ENCODE measurements around the gene CDKN1C. TPM values are rescaled to one million over a fixed set of nuclear protein-coding genes. Genes with fewer than 3 reads are reported as not detected.

CDKN1C gene
- total and polyA plus RNA-seq, 2 donors (not counting 1 experiment from before 2014, with no cell fraction given), result 8.6 to 31.5 TPM

DNA sequence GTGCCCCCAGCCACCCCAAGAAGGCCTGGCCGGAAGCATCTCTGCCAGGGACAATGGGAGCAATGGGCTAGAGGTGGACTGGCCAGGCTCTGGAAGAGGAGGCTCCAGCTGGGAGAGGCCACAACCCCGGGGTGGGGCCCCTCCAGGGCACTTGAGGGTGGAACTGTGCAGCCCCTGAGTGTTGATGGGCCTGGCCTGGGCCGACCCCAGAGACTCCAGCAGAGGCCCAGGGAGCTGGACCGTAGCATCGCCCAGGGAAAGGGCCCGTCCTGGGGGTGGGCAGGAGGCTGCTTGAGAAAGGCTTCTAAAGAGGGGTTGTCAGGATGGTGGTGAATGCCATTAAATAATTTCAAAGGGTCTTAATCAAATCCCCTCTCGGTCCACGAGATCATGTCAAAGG is 30.4 kb downstream of the CDKN1C start:
- Histone ChIP-seq H3K4me2 (ENCODE audit: extremely low read depth, insufficient read depth, low read length) (no peak overlapping the region), H3K27ac (ENCODE audit: insufficient read depth, low read length) (no peak overlapping the region), H3K9ac (ENCODE audit: insufficient read depth, low read length) (no peak overlapping the region), H3K4me1 (ENCODE audit: control insufficient read depth, extremely low read depth, insufficient read depth, low read length) (no peaks in the 10 kb centered on the region), H3K4me3 (replicated peaks in 1 of 4; ENCODE audit: control extremely low read depth in 1 of 4, insufficient read depth in 1 of 4, low read depth in 3 of 4, low read length in 4 of 4) (no peak overlapping the region), H3K36me3 (ENCODE audit: control insufficient read depth, insufficient read depth, low read length) (no peaks in the 10 kb centered on the region), H4K20me1 (ENCODE audit: control insufficient read depth, extremely low read depth, insufficient read depth, low read length) (no peaks in the 10 kb centered on the region), H3K27me3 (ENCODE audit: control insufficient read depth, insufficient read depth, low read length) (peaks cover 5% of the 10 kb centered on the region), H3K79me2 (ENCODE audit: control insufficient read depth, insufficient read depth, low read length) (no peaks in the 10 kb centered on the region), H2AFZ (ENCODE audit: low read length) (no peak overlapping the region), H3K9me3 (ENCODE audit: control insufficient read depth, insufficient read depth, low read depth, low read length) (no peaks in the 10 kb centered on the region)
- DNase-seq (ENCODE audit: low read depth in 2 of 2), result no peak
- no peak for TF ChIP-seq EZH2 (IDR thresholded peaks at IDR 0.05; ENCODE audit: low read length, missing control alignments)
- TF ChIP-seq, protein P1, sequence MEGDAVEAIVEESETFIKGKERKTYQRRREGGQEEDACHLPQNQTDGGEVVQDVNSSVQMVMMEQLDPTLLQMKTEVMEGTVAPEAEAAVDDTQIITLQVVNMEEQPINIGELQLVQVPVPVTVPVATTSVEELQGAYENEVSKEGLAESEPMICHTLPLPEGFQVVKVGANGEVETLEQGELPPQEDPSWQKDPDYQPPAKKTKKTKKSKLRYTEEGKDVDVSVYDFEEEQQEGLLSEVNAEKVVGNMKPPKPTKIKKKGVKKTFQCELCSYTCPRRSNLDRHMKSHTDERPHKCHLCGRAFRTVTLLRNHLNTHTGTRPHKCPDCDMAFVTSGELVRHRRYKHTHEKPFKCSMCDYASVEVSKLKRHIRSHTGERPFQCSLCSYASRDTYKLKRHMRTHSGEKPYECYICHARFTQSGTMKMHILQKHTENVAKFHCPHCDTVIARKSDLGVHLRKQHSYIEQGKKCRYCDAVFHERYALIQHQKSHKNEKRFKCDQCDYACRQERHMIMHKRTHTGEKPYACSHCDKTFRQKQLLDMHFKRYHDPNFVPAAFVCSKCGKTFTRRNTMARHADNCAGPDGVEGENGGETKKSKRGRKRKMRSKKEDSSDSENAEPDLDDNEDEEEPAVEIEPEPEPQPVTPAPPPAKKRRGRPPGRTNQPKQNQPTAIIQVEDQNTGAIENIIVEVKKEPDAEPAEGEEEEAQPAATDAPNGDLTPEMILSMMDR (conservative IDR thresholded peaks at IDR 0.05 in 1 of 2, IDR thresholded peaks at IDR 0.05 in 1 of 2; ENCODE audit: low read depth in 1 of 2, low read length in 2 of 2), result no peak

DNA sequence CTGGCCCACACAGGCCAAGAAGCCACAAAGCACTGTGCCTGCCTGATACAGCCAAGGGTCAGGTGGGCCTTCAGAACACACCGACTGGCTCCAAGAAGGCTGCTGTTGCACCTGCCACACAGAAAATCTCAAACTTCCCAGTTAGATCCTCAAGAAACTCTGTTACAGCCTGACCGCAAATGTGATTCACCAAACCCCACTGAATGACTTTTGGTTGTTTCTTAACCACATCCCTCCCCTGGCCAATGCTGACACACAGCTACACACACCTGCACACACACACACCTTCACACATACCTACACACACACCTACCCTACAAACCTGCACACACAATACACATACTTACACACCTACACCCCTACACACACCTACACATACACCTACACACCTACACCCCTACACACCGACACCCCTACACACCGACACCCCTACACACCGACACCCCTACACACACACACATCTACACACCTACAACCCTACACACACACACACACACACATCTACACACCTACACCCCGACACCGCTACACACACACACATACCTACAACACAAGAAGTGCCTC is 31.5 kb downstream of the CDKN1C start:
- H3K4me1 ChIP-seq (ENCODE audit: control insufficient read depth, extremely low read depth, insufficient read depth, low read length), result no peaks in the 10 kb centered on the region
- no peaks in the 10 kb centered on the region for H4K20me1 ChIP-seq (ENCODE audit: control insufficient read depth, extremely low read depth, insufficient read depth, low read length)
- no peak overlapping the region for H3K27ac ChIP-seq (ENCODE audit: insufficient read depth, low read length)
- no peak for TF ChIP-seq EZH2 (IDR thresholded peaks at IDR 0.05; ENCODE audit: low read length, missing control alignments)
- TF ChIP-seq, protein P1 (conservative IDR thresholded peaks at IDR 0.05 in 1 of 2, IDR thresholded peaks at IDR 0.05 in 1 of 2; ENCODE audit: low read depth in 1 of 2, low read length in 2 of 2), result no peak
- no peaks in the 10 kb centered on the region for H3K36me3 ChIP-seq (ENCODE audit: control insufficient read depth, insufficient read depth, low read length)
- H3K4me3 ChIP-seq (replicated peaks in 1 of 4; ENCODE audit: control extremely low read depth in 1 of 4, insufficient read depth in 1 of 4, low read depth in 3 of 4, low read length in 4 of 4), result no peak overlapping the region
- H3K27me3 ChIP-seq (ENCODE audit: control insufficient read depth, insufficient read depth, low read length), result peaks cover 4% of the 10 kb centered on the region
- H3K79me2 ChIP-seq (ENCODE audit: control insufficient read depth, insufficient read depth, low read length), result no peaks in the 10 kb centered on the region
- H3K9me3 ChIP-seq (ENCODE audit: control insufficient read depth, insufficient read depth, low read depth, low read length), result no peaks in the 10 kb centered on the region
- DNase-seq (ENCODE audit: low read depth in 2 of 2), result no peak
- no peak overlapping the region for H2AFZ ChIP-seq (ENCODE audit: low read length)
- no peak overlapping the region for H3K9ac ChIP-seq (ENCODE audit: insufficient read depth, low read length)
- H3K4me2 ChIP-seq (ENCODE audit: extremely low read depth, insufficient read depth, low read length), result no peak overlapping the region

DNA sequence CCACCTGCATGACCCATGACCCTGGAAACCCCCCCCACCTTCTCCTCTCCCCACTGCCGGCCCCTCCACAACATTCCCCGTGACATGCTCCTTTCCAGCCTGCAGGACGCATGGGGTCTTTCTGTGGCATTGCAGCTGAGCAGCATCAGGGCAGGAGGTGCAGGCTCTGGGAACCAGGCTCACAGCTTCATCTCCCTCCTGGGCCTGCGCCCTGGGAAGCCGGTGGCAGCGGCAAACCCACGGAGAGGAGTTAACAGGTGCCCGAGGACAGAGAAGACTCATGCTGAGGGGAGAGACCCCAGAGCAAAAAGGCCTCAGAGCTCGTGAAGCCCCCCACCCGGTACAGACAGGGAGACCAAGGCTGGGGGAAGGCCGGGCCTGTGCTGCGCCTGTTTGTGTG is 32.2 kb downstream of the CDKN1C start:
- Histone ChIP-seq H3K4me2 (ENCODE audit: extremely low read depth, insufficient read depth, low read length) (no peak overlapping the region), H3K9ac (ENCODE audit: insufficient read depth, low read length) (no peak overlapping the region), H3K79me2 (ENCODE audit: control insufficient read depth, insufficient read depth, low read length) (no peaks in the 10 kb centered on the region), H3K36me3 (ENCODE audit: control insufficient read depth, insufficient read depth, low read length) (no peaks in the 10 kb centered on the region), H3K4me3 (replicated peaks in 1 of 4; ENCODE audit: control extremely low read depth in 1 of 4, insufficient read depth in 1 of 4, low read depth in 3 of 4, low read length in 4 of 4) (no peak overlapping the region), H3K9me3 (ENCODE audit: control insufficient read depth, insufficient read depth, low read depth, low read length) (no peaks in the 10 kb centered on the region), H3K27ac (ENCODE audit: insufficient read depth, low read length) (no peak overlapping the region), H4K20me1 (ENCODE audit: control insufficient read depth, extremely low read depth, insufficient read depth, low read length) (no peaks in the 10 kb centered on the region), H3K4me1 (ENCODE audit: control insufficient read depth, extremely low read depth, insufficient read depth, low read length) (no peaks in the 10 kb centered on the region), H3K27me3 (ENCODE audit: control insufficient read depth, insufficient read depth, low read length) (peaks cover under 1% of the 10 kb centered on the region), H2AFZ (ENCODE audit: low read length) (no peak overlapping the region)
- DNase-seq (ENCODE audit: low read depth in 2 of 2), result no peak
- no peak for TF ChIP-seq EZH2 (IDR thresholded peaks at IDR 0.05; ENCODE audit: low read length, missing control alignments)
- TF ChIP-seq, protein P1 (conservative IDR thresholded peaks at IDR 0.05 in 1 of 2, IDR thresholded peaks at IDR 0.05 in 1 of 2; ENCODE audit: low read depth in 1 of 2, low read length in 2 of 2), result no peak

Measured in fibroblast of lung (primary cell).